AG04450 (cell line): ENCODE results near the gene PARD3. TPM values are rescaled to one million over a fixed set of nuclear protein-coding genes. Genes with fewer than 3 reads are reported as not detected.
A peak's percentile ranks its signal among the peaks of the same experiment; 100 is the strongest.

Experiments
- CTCF ChIA-PET: fragments of 300-600, 350-600 bp; formaldehyde crosslinking; extraction: SDS; loops from one replicate; lab custom pipeline; 2022; ENCODE audit warnings: antibody characterized with exemption, inconsistent platforms; lab: Charles Lee
- POLR2A ChIA-PET: fragments of 350-600 bp; formaldehyde crosslinking; extraction: SDS; loops from one replicate; lab custom pipeline; 2021; ENCODE audit warnings: antibody characterized with exemption, inconsistent platforms; lab: Yijun Ruan, JAX
- DNase-seq: peaks from one replicate; pipeline ENCODE4 v3.0.0-alpha.2; 2011; ENCODE audit warnings: low read depth, low spot score
- H3K27ac ChIP-seq: one replicate; pipeline ENCODE4 v1.5.1; 2012; ENCODE audit warnings: low read depth, low read length, control low read depth
- H3K27me3 ChIP-seq: one replicate; pipeline ENCODE4 v1.6.0; 2012; ENCODE audit warnings: low read length; ENCODE audit not compliant: control insufficient read depth, insufficient read depth
- H3K4me3 ChIP-seq: 2 replicates; pipeline ENCODE4 v1.5.1; 2011; ENCODE audit warnings: mild to moderate bottlenecking, low read depth, low read length, control low read depth
- H3K9me3 ChIP-seq: 2 replicates; pipeline ENCODE4 v1.5.1; 2012; ENCODE audit warnings: low read length; ENCODE audit not compliant: control insufficient read depth, insufficient read depth
- CTCF ChIP-seq: IDR thresholded peaks from 2 replicates; pipeline ENCODE4 v1.5.1; 2011; ENCODE audit warnings: low read depth, low read length, control low read depth, inconsistent platforms
- polyA plus RNA-seq: library from polyadenylated mRNA; depleted of rRNA; stranded (reverse); fragments of >200 nt; gene quantifications from 2 replicates; pipeline ENCODE4 v1.2.3, GENCODE V29; 2011

Gene PARD3
- polyA plus RNA-seq, 1 experiment: 43.1 TPM

GRCh38 chr10:34112171-34112782 lies 702.8 kb downstream of the PARD3 start:
- DNase-seq: no peak
- ChIA-PET POLR2A (no interaction called here), CTCF (no interaction called here)
- no peak overlapping the region for H3K4me3 ChIP-seq
- H3K27ac ChIP-seq: no peak overlapping the region
- no peaks in the 10 kb centered on the region for H3K27me3 ChIP-seq
- no peaks in the 10 kb centered on the region; the same call in none of the 2 replicates for H3K9me3 ChIP-seq
- no peak for TF ChIP-seq CTCF

GRCh38 chr10:34111179-34111578 lies 703.9 kb downstream of the PARD3 start:
- H3K9me3 ChIP-seq: no peaks in the 10 kb centered on the region; the same call in none of the 2 replicates
- no peak overlapping the region for H3K4me3 ChIP-seq
- CTCF ChIA-PET: interaction anchor here (0.8 kb wide), 1 partner anchor 527 kb away, joined by 3 read pairs; no protein-coding TSS in a partner anchor
- POLR2A ChIA-PET: interaction anchor here (0.6 kb wide), 1 partner anchor 10 kb away, joined by 4 read pairs; no protein-coding TSS in a partner anchor
- no peaks in the 10 kb centered on the region for H3K27me3 ChIP-seq
- TF ChIP-seq CTCF: no peak
- DNase-seq: no peak
- H3K27ac ChIP-seq: no peak overlapping the region

GRCh38 chr10:34109952-34110702 lies 705.0 kb downstream of the PARD3 start:
- peak; percentile 7; the same call in 1 of the 2 replicates for TF ChIP-seq CTCF
- CTCF ChIA-PET: interaction anchor here (0.8 to 1.2 kb wide), 3 partner anchors 12 to 917 kb away, joined by 3 read pairs; no protein-coding TSS in a partner anchor
- POLR2A ChIA-PET: no interaction called here
- Histone ChIP-seq H3K27me3 (no peaks in the 10 kb centered on the region), H3K9me3 (no peaks in the 10 kb centered on the region; the same call in none of the 2 replicates), H3K4me3 (no peak overlapping the region), H3K27ac (no peak overlapping the region)
- peak; percentile 24 for DNase-seq

- H3K4me3 ChIP-seq: no peak overlapping the region
- H3K9me3 ChIP-seq: no peaks in the 10 kb centered on the region; the same call in none of the 2 replicates
- no peak for DNase-seq
- ChIA-PET POLR2A (no interaction called here), CTCF (interaction anchor here (0.8 to 1.2 kb wide), 3 partner anchors 12 to 916 kb away, joined by 3 read pairs; no protein-coding TSS in a partner anchor)
- no peaks in the 10 kb centered on the region for H3K27me3 ChIP-seq
- no peak overlapping the region for H3K27ac ChIP-seq
- TF ChIP-seq CTCF: no peak
Observed at GRCh38 chr10:34109495-34109894, 705.6 kb downstream of the PARD3 start.
